Amniotic stem cell (primary cell): ENCODE measurements around the gene POLE.

ENCODE experiments used
- DNase-seq: peaks from one replicate; lab custom pipeline; 2025; lab: John Stamatoyannopoulos, UW

POLE gene

GRCh38 chr12:132677492-132677891, 9.7 kb downstream of the POLE start:
- no peak for DNase-seq

DNA sequence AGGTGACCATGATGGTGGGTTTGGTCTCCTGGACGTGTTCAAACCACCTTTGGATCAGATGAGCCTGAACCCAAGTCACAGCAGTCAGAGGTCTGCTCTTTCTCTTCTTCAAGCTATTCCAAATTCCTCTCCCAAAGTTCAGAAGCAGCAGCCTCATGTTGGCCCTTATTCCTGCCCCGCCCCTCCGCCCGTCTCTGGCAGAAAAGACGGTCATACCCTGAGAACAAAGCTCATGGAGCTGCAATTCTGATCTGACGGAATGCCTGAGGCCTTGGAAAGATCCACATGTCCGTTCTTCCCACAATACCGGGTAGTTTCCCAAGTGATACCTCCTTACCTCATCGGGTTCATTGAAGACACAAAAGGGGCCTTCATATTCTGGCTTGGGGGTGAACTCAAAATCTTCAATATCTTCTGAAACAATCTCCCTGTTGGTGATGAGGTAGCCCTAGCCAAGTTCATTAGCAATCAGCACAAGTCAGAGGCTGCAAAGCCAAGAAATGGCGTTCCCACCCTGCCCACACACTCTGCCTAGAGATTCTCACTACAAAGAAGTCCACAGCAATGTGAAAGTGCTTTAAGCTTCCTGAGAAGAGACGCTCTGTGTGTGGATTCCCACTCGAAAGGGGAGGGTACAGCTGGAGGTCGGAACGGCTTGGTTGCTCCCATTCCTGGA, 11.2 kb downstream of the POLE start:
- DNase-seq = no peak

- no peak for DNase-seq
Measured at GRCh38 chr12:132674561-132674960, 12.6 kb downstream of the POLE start.

DNA sequence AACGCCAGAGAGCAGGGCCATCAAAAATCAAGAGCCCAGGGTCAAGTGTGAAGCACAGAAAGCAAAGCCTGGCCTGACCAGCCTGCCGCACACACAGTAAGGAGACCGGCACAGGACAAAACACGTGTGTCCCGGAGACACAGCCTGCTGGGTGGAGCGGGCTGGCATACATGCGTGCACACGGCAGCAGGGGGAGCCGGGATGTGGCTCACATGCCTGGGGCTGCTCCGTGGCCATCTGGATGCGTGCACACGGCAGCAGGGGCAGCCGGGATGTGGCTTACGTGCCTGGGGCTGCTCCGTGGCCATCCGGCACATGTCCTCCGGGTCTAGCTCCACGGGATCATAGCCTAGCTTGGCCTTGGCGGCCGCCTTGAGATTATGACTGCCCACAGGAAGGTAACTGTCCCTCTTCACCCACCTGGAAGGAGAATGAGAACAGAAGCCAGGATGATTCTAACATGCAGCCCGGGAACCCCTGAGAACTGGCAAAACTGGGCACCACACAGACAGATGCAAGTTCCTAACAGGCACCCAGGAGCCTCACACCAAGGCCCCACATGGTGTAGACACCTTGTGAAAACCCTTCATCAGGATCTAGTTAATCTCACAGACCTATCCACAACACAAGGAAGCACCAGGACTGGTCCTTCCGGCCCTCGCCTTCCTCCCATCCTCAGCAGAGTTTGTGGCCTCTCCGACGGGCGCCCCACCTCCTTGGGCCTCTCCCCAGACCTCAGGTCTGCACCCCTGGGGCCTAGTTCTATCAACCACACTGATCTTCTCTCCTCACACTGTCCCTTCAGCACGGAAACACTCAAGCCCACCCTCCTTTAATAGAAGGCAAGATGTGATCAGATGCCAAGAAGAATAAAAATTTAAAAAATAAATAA, 13.6 kb downstream of the POLE start:
- no peak for DNase-seq

GRCh38 chr12:132672678-132673077, 14.5 kb downstream of the POLE start:
- DNase-seq = no peak

GRCh38 chr12:132672116-132672515, 15.0 kb downstream of the POLE start:
- DNase-seq = no peak

GRCh38 chr12:132669166-132669879, 17.8 kb downstream of the POLE start:
- DNase-seq = no peak

DNA sequence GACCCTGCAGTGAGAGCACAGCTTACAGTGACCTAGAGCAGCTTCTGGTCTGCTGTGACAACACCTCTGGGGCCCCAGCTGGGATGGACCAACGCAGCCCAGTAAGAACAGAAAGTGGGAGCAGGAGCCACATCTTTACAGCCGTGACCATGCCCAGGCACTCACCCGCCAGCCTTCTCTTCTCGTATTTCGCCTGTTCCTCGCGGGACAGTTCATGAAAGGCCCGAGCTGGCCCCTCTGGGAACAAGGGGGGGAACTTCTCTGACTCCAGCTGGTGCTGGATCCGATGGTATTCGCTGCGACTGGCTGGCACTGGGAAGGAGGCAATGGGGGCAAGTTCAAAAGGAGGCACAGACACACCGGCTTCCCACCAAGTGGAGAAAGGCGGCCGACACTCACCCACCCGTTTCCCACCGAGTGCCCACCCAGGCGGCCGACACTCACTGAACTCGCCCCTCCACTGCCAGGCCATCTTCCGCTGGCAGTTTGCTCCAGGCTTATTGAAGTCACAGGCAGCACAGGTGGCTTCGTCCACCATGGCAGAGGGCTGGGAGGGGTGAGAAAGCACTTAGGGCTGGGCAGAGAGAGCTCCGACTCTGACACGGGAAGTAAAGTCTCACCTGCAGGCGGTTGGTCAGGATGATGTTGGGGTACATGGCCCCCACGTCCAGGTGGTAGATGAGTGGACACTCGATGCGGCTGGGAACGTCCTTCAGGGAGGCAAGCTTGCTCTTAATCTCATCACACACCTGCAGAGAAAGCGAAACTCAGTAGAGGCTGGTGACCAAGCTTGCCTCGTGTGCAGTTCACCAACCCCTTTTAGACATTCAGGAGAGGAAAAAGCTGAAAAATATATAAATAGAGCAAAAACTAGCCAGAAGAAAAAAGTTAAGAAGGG, 18.7 kb downstream of the POLE start:
- DNase-seq = no peak

- no peak for DNase-seq
Measured at GRCh38 chr12:132665794-132666193, 21.3 kb downstream of the POLE start.

GRCh38 chr12:132665149-132665491, 22.0 kb downstream of the POLE start:
- no peak for DNase-seq

DNA sequence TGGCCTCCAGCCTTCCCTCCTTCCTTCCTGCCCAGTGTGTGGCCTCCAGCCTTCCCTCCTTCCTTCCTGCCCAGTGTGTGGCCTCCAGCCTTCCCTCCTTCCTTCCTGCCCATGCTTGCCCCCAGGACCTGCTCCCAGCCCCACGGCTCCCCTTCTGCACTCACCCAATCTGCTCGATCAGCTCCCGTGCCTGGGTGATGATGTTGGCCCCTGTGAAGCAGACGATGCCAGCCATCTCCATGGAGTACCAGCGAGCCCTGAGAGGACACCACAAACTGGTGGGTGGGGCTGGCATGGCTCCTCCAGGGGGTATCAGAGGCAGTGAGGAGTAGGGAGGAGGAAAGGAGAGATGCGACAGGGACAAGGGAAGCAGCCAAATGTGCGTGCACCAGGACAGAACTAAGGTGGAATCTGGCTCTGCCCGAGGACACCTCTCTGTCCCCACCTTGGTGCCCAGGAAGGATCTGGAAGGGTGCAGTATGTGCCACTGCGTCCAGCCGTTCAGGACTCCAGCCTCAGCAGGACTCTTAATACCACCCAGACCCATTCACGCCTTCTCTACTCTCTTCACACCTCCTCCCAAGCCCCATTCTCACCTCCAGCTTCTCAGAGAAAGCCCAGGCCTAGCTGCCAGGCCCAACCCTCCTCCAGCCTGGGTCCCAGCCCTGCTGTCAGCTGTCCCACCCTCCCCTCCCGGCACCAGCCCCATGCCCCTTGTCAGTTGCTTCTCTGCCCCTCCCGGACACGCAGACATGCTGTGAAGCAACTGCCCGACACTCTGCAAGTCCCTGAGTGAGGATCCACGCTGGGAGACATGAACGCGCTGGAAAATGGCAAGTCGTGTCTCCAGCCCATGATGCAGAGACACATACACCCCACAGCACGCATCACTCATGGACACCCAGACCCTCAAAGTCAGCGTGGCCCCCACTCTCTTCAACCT, 22.7 kb downstream of the POLE start:
- DNase-seq = no peak

DNA sequence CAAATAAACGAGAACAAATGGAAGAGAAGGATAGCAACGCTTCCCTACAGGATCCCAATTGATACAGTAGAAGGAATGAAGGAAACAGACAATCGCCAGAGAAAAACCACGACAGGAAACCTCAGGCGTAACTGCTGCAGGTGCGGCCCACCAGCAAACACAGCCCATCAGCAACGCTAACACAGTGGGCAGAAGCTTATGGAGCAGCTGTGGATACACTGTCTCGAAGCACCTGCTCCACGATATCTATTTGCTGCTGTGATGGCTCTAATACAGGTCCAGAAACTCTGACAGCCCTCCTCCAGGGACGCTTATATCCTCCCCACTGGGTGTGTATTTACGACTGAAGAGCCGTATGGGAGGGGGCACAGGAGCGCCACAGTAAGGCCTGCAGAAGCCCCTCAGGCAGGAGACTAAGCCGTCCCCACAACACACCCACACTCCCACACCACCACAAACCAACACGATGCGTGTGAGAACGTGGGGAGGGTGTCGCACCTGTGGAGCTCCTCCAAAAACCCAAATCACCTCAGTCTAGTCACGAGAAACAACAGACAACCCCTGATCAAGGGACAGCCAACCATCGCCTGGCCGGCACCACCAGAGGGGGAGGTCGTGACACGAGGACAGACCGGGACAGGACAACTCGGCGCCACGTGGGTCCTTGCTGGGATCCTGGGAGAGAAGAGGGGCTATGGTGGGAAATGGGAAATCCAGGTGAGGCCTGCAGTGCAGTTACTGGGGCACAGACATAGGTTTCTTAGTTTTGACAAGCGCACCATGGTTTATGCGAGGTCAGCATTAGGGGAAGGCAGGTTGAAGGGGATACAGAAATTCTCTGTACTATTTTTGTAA, 24.0 kb downstream of the POLE start:
- no peak for DNase-seq

DNA sequence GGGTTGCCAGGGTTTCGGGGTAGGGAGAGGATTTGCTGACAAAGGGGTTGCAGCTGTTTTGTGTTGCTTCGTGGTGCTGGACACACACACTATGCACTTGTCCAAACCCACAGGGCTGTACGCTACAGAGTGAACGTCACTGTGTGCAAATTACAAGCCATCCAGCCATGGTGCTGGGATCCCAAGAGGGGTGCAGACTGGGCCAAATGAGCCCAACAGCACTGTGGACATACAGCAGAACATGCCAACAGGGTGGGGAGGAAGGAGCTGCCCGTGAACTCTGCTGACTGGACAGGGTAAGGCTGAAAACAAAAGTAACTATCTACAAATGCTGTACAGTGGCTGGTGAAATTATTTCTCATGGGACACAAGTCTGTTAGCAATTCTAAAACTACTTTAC, 25.2 kb downstream of the POLE start:
- DNase-seq = no peak

- DNase-seq = no peak
Measured at GRCh38 chr12:132660996-132661395, 26.1 kb downstream of the POLE start.

DNA sequence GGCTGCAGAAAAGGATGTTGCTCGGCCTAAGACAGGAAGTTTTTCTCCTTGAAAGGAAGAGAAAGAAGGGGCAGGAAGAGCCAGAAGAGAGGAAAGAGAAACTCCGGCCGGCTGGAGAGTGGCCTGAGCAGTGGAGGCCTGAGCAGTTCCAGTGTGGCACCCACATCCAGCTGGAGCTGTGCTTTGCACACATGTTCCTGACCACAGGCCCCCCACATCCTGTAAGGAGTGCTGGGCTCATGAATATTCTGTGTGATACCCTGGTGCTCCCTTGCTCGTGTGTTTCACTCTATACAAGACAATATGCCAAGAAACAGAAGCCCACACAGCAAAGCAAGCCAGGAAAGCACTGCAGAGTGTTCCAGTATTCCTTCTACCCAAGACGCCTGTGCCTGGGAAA, 27.1 kb downstream of the POLE start:
- DNase-seq = no peak

- no peak for DNase-seq
Measured at GRCh38 chr12:132659146-132659545, 28.0 kb downstream of the POLE start.

DNA sequence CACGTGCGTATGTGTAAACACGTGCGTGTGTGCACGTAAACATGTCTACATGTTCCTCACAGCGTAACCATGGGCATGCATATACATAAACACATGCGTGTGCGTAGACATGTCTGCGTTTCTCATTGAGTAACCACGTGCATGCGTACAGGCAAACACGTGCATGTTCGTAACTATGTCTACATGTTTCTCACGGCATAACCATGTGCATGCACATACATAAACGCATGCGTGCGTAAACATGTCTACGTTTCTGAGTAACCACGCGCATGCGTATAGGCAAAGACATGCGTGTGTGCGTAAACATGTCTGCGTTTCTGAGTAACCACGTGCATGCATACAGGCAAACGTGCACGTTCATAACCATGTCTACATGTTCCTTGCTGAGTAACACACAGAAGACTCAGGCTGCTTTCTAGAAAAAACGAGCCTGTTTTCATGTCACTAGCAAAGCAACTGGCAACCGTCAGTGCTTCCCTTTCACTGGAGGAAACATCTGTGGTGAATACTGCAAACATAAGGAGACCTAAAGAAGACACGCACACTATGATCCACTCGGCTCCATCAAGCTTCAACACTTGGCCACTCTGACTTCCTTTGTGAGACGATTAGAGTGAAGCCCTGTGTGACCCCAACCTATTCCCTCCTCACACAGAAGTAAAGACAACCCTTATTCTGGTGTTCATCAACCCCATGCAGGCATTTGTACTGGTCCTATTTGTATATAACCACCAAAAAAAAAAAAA, 28.8 kb downstream of the POLE start:
- no peak for DNase-seq

- no peak for DNase-seq
Measured at GRCh38 chr12:132657004-132657727, 30.0 kb downstream of the POLE start.
